K562 (cell line): ENCODE measurements around the gene ATXN7L1.

Experiments
- ATF2 ChIP-seq: sonication (generic); formaldehyde crosslinking; IDR thresholded peaks from 2 replicates; pipeline ENCODE4 v1.8.1; 2022; ENCODE audit warnings: missing genetic modification reagents
- ATF6 ChIP-seq: sonication (generic); formaldehyde crosslinking; IDR thresholded peaks from 2 replicates; pipeline ENCODE4 v1.4.0; 2020; ENCODE audit warnings: mild to moderate bottlenecking, missing genetic modification reagents
- CCAR2 ChIP-seq: fragments of 200-400 bp; formaldehyde crosslinking; IDR thresholded peaks from 2 replicates; pipeline ENCODE4 v1.6.1; 2017; ENCODE audit warnings: mild to moderate bottlenecking, low read depth, low read length
- CREB1 ChIP-seq, 2 experiments: sonication (generic) in 1 of 2; formaldehyde crosslinking in 1 of 2; IDR thresholded peaks; 2 replicates each; pipeline versions ENCODE4 v1.6.1 to v1.8.0; 2012 to 2022; ENCODE audit warnings: inconsistent platforms in 1 of 2, mild to moderate bottlenecking in 1 of 2, missing genetic modification reagents in 1 of 2, moderate library complexity in 1 of 2
- CTCF ChIP-seq, 3 experiments: IDR thresholded peaks in 2 of 3; conservative IDR thresholded peaks in 1 of 3; 2 replicates each; pipeline ENCODE4 v1.5.1; 2011 to 2012; ENCODE audit warnings: low read length in 3 of 3, mild to moderate bottlenecking in 3 of 3, control low read depth in 2 of 3, improper control_type of control experiment in 1 of 3, inconsistent platforms in 1 of 3, low read depth in 1 of 3, mixed read lengths in 1 of 3, moderate library complexity in 1 of 3; ENCODE audit not compliant: insufficient read depth in 2 of 3
- EGR1 ChIP-seq: fragments of 450-650 bp; conservative IDR thresholded peaks from 2 replicates; pipeline ENCODE4 v1.6.1; 2017; ENCODE audit warnings: mild to moderate bottlenecking
- GABPA ChIP-seq: fragments of 200-800 bp; sonication (Bioruptor generic); conservative IDR thresholded peaks from 2 replicates; pipeline ENCODE4 v1.6.1; 2016; ENCODE audit warnings: low read depth, missing genetic modification characterization, missing compliant biosample characterization
- JUND ChIP-seq, 2 experiments: IDR thresholded peaks; 2 replicates in 1 of 2; 3 replicates in 1 of 2; pipeline ENCODE4 v1.6.1; 2011; ENCODE audit warnings: borderline replicate concordance in 2 of 2, low read depth in 2 of 2, low read length in 2 of 2, improper control_type of control experiment in 1 of 2, missing biosample characterization in 1 of 2, missing genetic modification characterization in 1 of 2, missing genetic modification reagents in 1 of 2
- KAT7 ChIP-seq: sonication (generic); formaldehyde crosslinking; IDR thresholded peaks from 2 replicates; pipeline ENCODE4 v1.8.0; 2022; ENCODE audit warnings: missing genetic modification reagents, mild to moderate bottlenecking, borderline replicate concordance
- POLR2G ChIP-seq: fragments of 200-400 bp; formaldehyde crosslinking; IDR thresholded peaks from 2 replicates; pipeline ENCODE4 v1.6.1; 2017; ENCODE audit warnings: low read depth, mild to moderate bottlenecking, antibody characterized with exemption, low read length, moderate library complexity
- RCOR1 ChIP-seq, 2 experiments: IDR thresholded peaks; 2 replicates each; pipeline ENCODE4 v1.6.1; 2012; ENCODE audit warnings: low read depth in 2 of 2, low read length in 2 of 2, borderline replicate concordance in 1 of 2, improper control_type of control experiment in 1 of 2
- ZBTB33 ChIP-seq: sonication (generic); formaldehyde crosslinking; IDR thresholded peaks from 2 replicates; pipeline ENCODE4 v1.8.1; 2023; ENCODE audit warnings: mild to moderate bottlenecking, missing genetic modification reagents

GRCh38 chr7:105874055-105874454 lies 2.3 kb downstream of the ATXN7L1 start:
- TF ChIP-seq CREB1 (IDR thresholded peaks at IDR 0.05) (no peak), CREB1 (CRISPR knock-in tag; IDR thresholded peaks at IDR 0.05) (no peak), ZBTB33 (CRISPR knock-in tag) (no peak), CCAR2 (no peak), GABPA (tag) (no peak), ATF2 (no peak), KAT7 (CRISPR knock-in tag) (no peak), CTCF (IDR thresholded peaks at IDR 0.05 in 2 of 3, conservative IDR thresholded peaks at IDR 0.05 in 1 of 3; ENCODE audit: insufficient read depth in 2 of 3, low read depth in 1 of 3, low read length in 3 of 3) (no peak), ATF6 (CRISPR knock-in tag) (no peak), JUND (IDR thresholded peaks at IDR 0.05; ENCODE audit: borderline replicate concordance, low read depth, low read length) (no peak), JUND (tag; IDR thresholded peaks at IDR 0.05; ENCODE audit: borderline replicate concordance, low read depth, low read length) (no peak), EGR1 (no peak), POLR2G (no peak), RCOR1 (IDR thresholded peaks at IDR 0.05; ENCODE audit: borderline replicate concordance in 1 of 2, low read depth in 2 of 2, low read length in 2 of 2) (no peak)
